B cell (primary cell): ENCODE measurements around the gene ABCC9. TPM values are rescaled to one million over a fixed set of nuclear protein-coding genes. Genes with fewer than 3 reads are reported as not detected.
"Not testable (repeated sequence)": the region's sequence is repeated elsewhere in the genome, so short reads cannot be mapped to it uniquely, and the experiment has no call there.

ENCODE experiments used
- ATAC-seq: fragments of 200-7000 bp; cut with Tn5 transposase; one replicate; pipeline ENCODE4 v1.10.0; 2021; ENCODE audit warnings: low read depth, mild to moderate bottlenecking, moderate number of reproducible peaks, moderate library complexity
- CTCF ChIA-PET: fragments of 350-600 bp; sonication (Branson Sonifier 250); formaldehyde crosslinking; loops from one replicate; lab custom pipeline; 2021; ENCODE audit warnings: antibody characterized with exemption, inconsistent platforms; lab: Charles Lee
- POLR2A ChIA-PET: fragments of 350-600 bp; sonication (Branson Sonifier 250); formaldehyde crosslinking; loops from one replicate; lab custom pipeline; 2021; ENCODE audit warnings: antibody characterized with exemption; lab: Charles Lee
- DNase-seq: peaks from one replicate; pipeline ENCODE4 v3.0.0; 2013
- H2AFZ ChIP-seq: 2 replicates; pipeline ENCODE4 v1.6.1; 2012; ENCODE audit warnings: mild to moderate bottlenecking, low read depth, low read length; ENCODE audit not compliant: insufficient read depth, poor library complexity, severe bottlenecking
- H3K27ac ChIP-seq, 2 donors: 1 replicate in 1 of 2; 2 replicates in 1 of 2; pipeline ENCODE4 v1.5.1; 2012 to 2013; ENCODE audit warnings: low read length in 2 of 2, mild to moderate bottlenecking in 2 of 2, moderate library complexity in 1 of 2
- H3K27me3 ChIP-seq, 4 experiments: fragments of 200-600 bp in 1 of 4; sonication (generic) in 1 of 4; replicated peaks in 1 of 4; 1 replicate in 2 of 4; 2 replicates in 2 of 4; pipeline versions ENCODE4 v1.6.1 to v1.7.0; 2013 to 2016; ENCODE audit warnings: low read length in 3 of 4, mild to moderate bottlenecking in 2 of 4, mixed read lengths in 1 of 4, moderate library complexity in 1 of 4; ENCODE audit not compliant: insufficient read depth in 4 of 4, control insufficient read depth in 3 of 4; ENCODE audit errors: control extremely low read depth in 1 of 4
- H3K36me3 ChIP-seq, 2 experiments: replicated peaks in 1 of 2; 1 replicate in 1 of 2; 2 replicates in 1 of 2; pipeline versions ENCODE4 v1.6.1 to v1.7.1; 2013; ENCODE audit warnings: low read length in 1 of 2; ENCODE audit not compliant: insufficient read depth in 2 of 2, control insufficient read depth in 1 of 2; ENCODE audit errors: control extremely low read depth in 1 of 2, extremely low read depth in 1 of 2
- H3K4me1 ChIP-seq, 2 donors: fragments of 200-600 bp in 1 of 2; sonication (generic) in 1 of 2; 1 replicate in 1 of 2; 2 replicates in 1 of 2; pipeline versions ENCODE4 v1.5.1 to v1.6.1; 2013 to 2017; ENCODE audit warnings: low read length in 2 of 2; ENCODE audit not compliant: control insufficient read depth in 2 of 2, insufficient read depth in 2 of 2
- H3K4me2 ChIP-seq: replicated peaks from 2 replicates; pipeline ENCODE3; 2012; ENCODE audit warnings: mild to moderate bottlenecking, low read depth, low read length; ENCODE audit not compliant: poor library complexity, severe bottlenecking
- H3K4me3 ChIP-seq, 5 experiments: fragments of 200-600 bp in 1 of 5; sonication (generic) in 1 of 5; 1 replicate in 3 of 5; 2 replicates in 2 of 5; pipeline versions ENCODE4 v1.5.1 to v1.7.0; 2011 to 2016; ENCODE audit warnings: low read length in 4 of 5, mild to moderate bottlenecking in 4 of 5, low read depth in 2 of 5, control low read depth in 1 of 5, moderate library complexity in 1 of 5; ENCODE audit not compliant: insufficient read depth in 1 of 5; ENCODE audit errors: control extremely low read depth in 1 of 5, extremely low read depth in 1 of 5
- H3K79me2 ChIP-seq: fragments of 200-600 bp; sonication (generic); one replicate; pipeline ENCODE4 v1.6.0; 2016; ENCODE audit warnings: low read length; ENCODE audit not compliant: control insufficient read depth, insufficient read depth
- H3K9ac ChIP-seq: fragments of 200-600 bp; sonication (generic); 2 replicates; pipeline ENCODE4 v1.6.1; 2017; ENCODE audit warnings: mild to moderate bottlenecking, low read length, moderate library complexity
- H3K9me3 ChIP-seq, 3 donors: one replicate each; pipeline versions ENCODE4 v1.6.1 to v1.7.1; 2013; ENCODE audit warnings: low read length in 2 of 3; ENCODE audit not compliant: control insufficient read depth in 2 of 3, insufficient read depth in 1 of 3; ENCODE audit errors: control extremely low read depth in 1 of 3
- H4K20me1 ChIP-seq: 2 replicates; pipeline ENCODE4 v1.6.0; 2012; ENCODE audit warnings: mild to moderate bottlenecking, low read length; ENCODE audit not compliant: insufficient read depth, control insufficient read depth, poor library complexity, severe bottlenecking
- H3K27ac Mint-ChIP-seq: one replicate; pipeline ENCODE4 v1.8.0; 2021; ENCODE audit warnings: mixed read lengths
- H3K27me3 Mint-ChIP-seq: one replicate; pipeline ENCODE4 v1.8.0; 2021; ENCODE audit warnings: mixed read lengths
- H3K4me1 Mint-ChIP-seq: one replicate; pipeline ENCODE4 v1.8.0; 2021; ENCODE audit warnings: mixed read lengths
- H3K4me3 Mint-ChIP-seq: one replicate; pipeline ENCODE4 v1.8.0; 2021; ENCODE audit warnings: mixed read lengths
- H3K9me3 Mint-ChIP-seq: one replicate; pipeline ENCODE4 v1.8.0; 2022; ENCODE audit warnings: mixed read lengths; ENCODE audit not compliant: insufficient read depth
- CTCF ChIP-seq: fragments of 200-600 bp; IDR thresholded peaks from one replicate; pipeline ENCODE4 v1.8.0; 2022; ENCODE audit warnings: antibody characterized with exemption, mild to moderate bottlenecking
- EZH2 ChIP-seq: IDR thresholded peaks from 2 replicates; pipeline ENCODE4 v1.6.1; 2012; ENCODE audit warnings: borderline replicate concordance, low read depth, mild to moderate bottlenecking, moderate library complexity, low read length; ENCODE audit not compliant: insufficient read depth, poor library complexity, severe bottlenecking
- WGBS: methylation state at CpG from one replicate; pipeline ENCODE4 v1.1.5; 2013; ENCODE audit warnings: missing lambda C conversion rate; ENCODE audit not compliant: insufficient coverage; 5-methylcytosine and 5-hydroxymethylcytosine counted together
- intact Hi-C: fragments of 100-400 bp; cut with micrococcal nuclease; formaldehyde crosslinking; loops from one replicate; pipeline ENCODE4 v1.10.0; 2022
- polyA plus RNA-seq: library from polyadenylated mRNA; depleted of rRNA; stranded (reverse); fragments of >200 nt; gene quantifications from 2 replicates; pipeline ENCODE4 v1.2.3, GENCODE V29; 2012
- total RNA-seq, 2 donors: library from RNA; stranded (reverse); fragments of 120-200 nt in 1 of 2; gene quantifications; 1 replicate in 1 of 2; 2 replicates in 1 of 2; pipeline versions ENCODE4 v1.2.3 to v1.2.4, GENCODE V29; 2013 to 2022

ABCC9 gene
- total and polyA plus RNA-seq, 2 donors (not counting 1 experiment from before 2014, with no cell fraction given) = not detected

DNA sequence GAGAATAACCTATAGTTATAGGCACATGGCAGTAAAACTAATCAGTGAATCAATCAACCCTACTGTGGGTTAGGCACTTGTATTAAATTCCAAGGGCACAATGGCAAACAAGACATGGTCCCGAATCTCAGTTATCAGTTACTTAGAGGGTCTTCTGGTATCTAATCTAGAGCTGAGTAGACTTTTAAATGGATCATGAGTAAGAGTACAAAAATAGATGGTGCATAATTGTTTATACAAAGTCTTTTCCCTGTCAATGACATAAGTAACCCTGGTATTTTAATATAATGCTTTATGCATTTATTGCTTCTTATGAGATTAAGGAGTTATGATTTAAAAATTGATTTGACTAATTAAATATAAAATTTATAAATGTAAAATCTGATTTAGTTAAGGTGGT, 143.7 kb downstream of the ABCC9 start:
- H3K4me1 Mint-ChIP-seq = no peaks in the 10 kb centered on the region
- H3K79me2 ChIP-seq = no peaks in the 10 kb centered on the region
- H3K9me3 Mint-ChIP-seq = peaks cover 2% of the 10 kb centered on the region
- ATAC-seq = no peak
- no peak for DNase-seq
- no peak overlapping the region for H3K4me3 ChIP-seq
- no peaks in the 10 kb centered on the region for H3K36me3 ChIP-seq
- no peak overlapping the region for H3K27ac ChIP-seq
- no peak overlapping the region for H3K4me3 Mint-ChIP-seq
- intact Hi-C loops = no loop called here
- ChIA-PET POLR2A (no interaction called here), CTCF (no interaction called here)
- no peak overlapping the region for H2AFZ ChIP-seq
- TF ChIP-seq EZH2 (no peak), CTCF (no peak)
- peaks cover 0 to 4% (median 0%) of the 10 kb centered on the region in 3 donors for H3K9me3 ChIP-seq
- H3K9ac ChIP-seq = no peak overlapping the region
- no CpG with 5 or more reads among the region's 1 CpG for WGBS
- H3K27ac Mint-ChIP-seq = no peak overlapping the region
- no peak overlapping the region for H3K4me2 ChIP-seq
- peaks cover 7% of the 10 kb centered on the region for H3K27me3 Mint-ChIP-seq
- H4K20me1 ChIP-seq = no peaks in the 10 kb centered on the region
- H3K27me3 ChIP-seq = no peaks in the 10 kb centered on the region
- H3K4me1 ChIP-seq = no peaks in the 10 kb centered on the region

GRCh38 chr12:21795648-21796328, 145.4 kb downstream of the ABCC9 start:
- ATAC-seq (no peak), DNase-seq (no peak)
- no peaks in the 10 kb centered on the region for H3K27me3 ChIP-seq
- TF ChIP-seq EZH2 = no peak
- no peak for TF ChIP-seq CTCF
- no peaks in the 10 kb centered on the region for H4K20me1 ChIP-seq
- H3K4me1 ChIP-seq = no peaks in the 10 kb centered on the region
- no peak overlapping the region for H3K9ac ChIP-seq
- no peaks in the 10 kb centered on the region for H3K79me2 ChIP-seq
- H3K4me3 ChIP-seq = no peak overlapping the region
- no peak overlapping the region for H2AFZ ChIP-seq
- H3K27ac Mint-ChIP-seq = no peak overlapping the region
- H3K4me2 ChIP-seq = no peak overlapping the region
- ChIA-PET CTCF (no interaction called here), POLR2A (no interaction called here)
- peaks cover 2% of the 10 kb centered on the region for H3K9me3 Mint-ChIP-seq
- 98% methylated on average over 8 of the region's 10 CpGs for WGBS
- intact Hi-C loops = no loop called here
- no peaks in the 10 kb centered on the region for H3K4me1 Mint-ChIP-seq
- H3K9me3 ChIP-seq = peaks cover 0 to 4% (median 0%) of the 10 kb centered on the region in 3 donors
- H3K27ac ChIP-seq = no peak overlapping the region
- no peaks in the 10 kb centered on the region for H3K36me3 ChIP-seq
- peaks cover 7% of the 10 kb centered on the region for H3K27me3 Mint-ChIP-seq
- H3K4me3 Mint-ChIP-seq = no peak overlapping the region

DNA sequence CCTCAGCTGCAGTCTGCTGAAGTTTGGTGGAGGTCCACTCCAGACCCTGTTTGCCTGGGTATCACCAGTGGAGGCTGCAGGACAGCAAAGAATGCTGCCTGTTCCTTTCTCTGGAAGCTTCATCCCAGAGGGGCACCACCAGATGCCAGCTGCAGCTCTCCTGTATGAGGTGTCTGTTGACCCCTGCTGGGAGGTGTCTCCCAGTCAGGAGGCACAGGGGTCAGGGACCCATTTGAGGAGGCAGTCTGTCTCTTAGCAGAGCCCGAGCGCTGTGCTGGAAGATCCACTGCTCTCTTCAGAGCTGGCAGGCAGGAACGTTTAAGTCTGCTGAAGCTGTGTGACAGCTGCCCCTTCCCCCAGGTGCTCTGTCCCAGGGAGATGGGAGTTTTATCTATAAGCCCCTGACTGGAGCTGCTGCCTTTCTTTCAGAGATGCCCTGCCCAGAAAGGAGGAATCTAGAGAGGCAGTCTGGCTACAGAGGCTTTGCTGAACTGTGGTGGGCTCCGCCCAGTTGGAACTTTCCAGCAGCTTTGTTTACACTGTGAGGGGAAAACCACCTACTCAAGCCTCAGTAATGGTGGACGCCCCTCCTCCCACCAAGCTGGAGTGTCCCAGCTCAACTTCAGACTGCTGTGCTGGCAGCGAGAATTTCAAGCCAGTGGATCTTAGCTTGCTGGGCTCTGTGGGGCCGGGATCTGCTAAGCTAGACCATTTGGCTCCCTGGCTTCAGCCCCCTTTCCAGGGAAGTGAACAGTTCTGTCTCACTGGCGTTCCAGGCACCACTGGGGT, 146.2 kb downstream of the ABCC9 start:
- intact Hi-C loops, H3K79me2 ChIP-seq, H3K4me2 ChIP-seq, H2AFZ ChIP-seq, POLR2A ChIA-PET, ATAC-seq, H3K27ac Mint-ChIP-seq, DNase-seq, H3K4me3 Mint-ChIP-seq, H3K27ac ChIP-seq, H3K9me3 Mint-ChIP-seq, H3K9me3 ChIP-seq, H3K4me1 ChIP-seq, H3K27me3 Mint-ChIP-seq, H3K9ac ChIP-seq, H3K4me3 ChIP-seq, H4K20me1 ChIP-seq, CTCF ChIA-PET, H3K27me3 ChIP-seq, H3K36me3 ChIP-seq, H3K4me1 Mint-ChIP-seq: not testable (repeated sequence)
- 86% methylated on average over 8 of the region's 8 CpGs for WGBS
